Stimulated activated naive CD4-positive, alpha-beta T cell treated with Interleukin-2 at 50 U/mL for 16 hours (primary cell): ENCODE data around the gene PHF5A.
"Not testable (repeated sequence)": the region's sequence is repeated elsewhere in the genome, so short reads cannot be mapped to it uniquely, and the experiment has no call there.

Experiments used
- DNase-seq: peaks from one replicate; lab custom pipeline; 2025; lab: John Stamatoyannopoulos, UW

The PHF5A gene

GRCh38 chr22:41488076-41488475, 19.6 kb upstream of the PHF5A start:
- DNase-seq: no peak

DNA sequence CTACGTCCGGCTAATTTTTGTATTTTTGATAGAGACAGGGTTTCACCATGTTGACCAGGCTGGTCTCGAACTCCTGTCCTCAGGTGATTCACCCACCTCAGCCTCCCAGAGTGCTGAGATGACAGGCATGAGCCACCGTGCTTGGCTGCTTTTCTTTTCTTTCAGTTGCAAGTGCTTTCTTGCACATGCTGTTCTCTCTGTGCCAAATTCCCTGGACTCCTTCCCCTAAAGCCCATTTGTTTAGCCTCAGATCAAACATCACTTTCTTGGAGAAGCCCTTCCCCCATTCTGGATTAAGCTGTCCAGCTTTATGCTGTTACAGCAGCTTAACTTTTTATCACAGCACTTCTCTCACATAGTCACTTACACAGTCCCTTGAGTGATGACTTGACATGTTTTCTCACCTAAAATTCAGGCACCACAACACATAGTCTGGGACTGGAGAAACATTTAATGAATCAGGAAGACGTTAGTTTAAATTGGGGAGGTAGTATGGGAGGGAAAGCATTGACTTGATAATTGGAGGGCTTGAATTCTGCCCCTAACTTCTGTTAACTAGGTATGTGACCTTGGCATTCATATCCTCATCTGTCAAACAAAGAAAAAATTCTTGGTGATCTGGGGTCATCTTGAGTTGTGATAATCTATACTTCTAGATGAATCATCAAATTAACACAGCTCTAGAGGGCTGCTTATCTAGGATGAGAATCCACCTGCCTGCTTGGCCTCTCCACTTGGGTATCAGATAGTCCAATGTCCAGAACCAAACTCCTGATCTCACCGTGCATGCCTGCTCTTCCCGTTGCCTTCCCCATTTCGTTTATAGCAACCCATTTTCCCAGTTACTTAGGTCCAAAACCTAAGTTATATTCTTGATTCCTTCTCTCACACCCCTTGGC, 18.8 kb upstream of the PHF5A start:
- DNase-seq: no peak

DNA sequence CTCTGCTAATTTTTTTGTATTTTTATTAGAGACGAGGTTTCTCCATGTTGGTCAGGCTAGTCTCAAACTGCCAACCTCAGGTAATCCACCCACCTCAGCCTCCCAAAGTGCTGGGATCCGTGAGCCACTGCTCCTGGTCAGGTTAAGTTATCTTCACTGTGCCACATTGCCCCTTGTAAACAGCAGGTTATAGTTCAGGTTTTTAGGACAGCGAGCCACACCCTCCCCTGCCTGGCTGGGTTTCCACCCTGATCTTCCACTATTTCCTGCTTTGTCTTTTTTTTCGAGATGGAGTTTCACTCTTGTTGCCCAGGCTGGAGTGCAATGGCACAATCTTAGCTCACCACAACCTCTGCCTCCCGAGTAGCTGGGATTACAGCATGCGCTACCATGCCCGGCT, 16.5 kb upstream of the PHF5A start:
- DNase-seq: no peak

DNA sequence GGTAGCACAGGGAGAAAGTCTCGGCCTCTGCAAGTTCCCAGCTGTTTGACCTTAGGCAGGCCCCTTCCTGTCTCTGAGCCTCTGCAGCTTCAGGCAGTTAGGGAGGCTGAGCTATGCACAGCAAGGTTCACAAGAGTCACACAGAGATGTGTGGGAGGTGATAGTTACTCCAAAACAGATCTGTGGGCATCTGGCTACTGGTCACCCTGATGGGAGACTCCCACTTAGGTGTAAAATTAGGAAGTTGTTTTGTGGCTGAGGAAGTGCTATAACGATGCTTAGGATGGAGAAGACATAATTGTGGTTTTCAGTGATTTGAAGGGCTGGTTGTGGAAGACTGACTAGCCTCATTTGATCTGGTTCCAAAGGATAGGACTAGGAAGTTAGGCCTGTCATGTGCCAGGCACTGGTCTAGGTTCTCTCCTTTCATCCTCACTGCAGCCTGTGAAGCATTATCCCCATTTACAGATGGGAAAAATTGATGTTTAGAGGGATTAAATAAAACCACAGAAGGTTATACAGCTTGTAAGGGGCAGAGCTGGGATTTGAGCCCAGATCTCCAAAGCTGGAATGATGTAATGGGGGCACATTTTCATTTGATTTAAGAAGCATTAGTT, 13.9 kb upstream of the PHF5A start:
- DNase-seq: no peak

DNA sequence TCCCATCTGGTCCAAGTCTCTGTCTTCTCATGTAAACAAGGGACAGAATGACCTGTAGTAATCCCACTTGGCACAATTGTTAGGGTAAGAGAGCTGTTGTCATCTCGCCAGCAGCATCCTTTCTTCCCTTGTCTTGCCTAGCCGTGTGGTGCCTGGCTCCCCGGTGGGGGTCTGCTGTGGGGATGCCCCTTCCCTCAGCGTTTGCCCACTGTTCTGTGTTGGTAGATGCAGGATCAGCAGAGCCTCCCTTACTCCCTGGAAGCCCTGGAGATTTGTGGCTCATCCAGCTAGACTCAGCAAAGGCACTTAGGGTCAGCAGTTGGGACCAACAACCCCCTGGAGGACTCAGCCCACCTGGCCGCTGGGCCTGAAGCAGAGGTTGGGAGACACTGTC, 13.4 kb upstream of the PHF5A start:
- no peak for DNase-seq

GRCh38 chr22:41481131-41481830, 12.8 kb upstream of the PHF5A start:
- no peak for DNase-seq

DNA sequence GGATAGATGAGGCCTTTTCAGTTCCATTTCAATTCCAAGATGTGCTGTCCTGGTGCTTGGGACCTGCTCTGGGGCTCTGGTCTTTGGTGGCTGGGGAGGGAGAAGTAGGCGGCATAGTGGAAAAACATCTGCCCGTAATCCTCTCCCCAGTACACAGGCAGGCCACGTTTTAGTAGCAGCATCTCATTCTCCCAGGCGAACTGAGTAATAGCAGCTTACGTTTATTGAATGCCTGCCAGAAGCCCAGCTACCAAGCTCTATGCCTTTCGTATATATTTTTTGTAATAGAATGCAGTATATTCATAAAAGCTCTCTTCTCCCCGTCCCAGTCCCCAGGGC, 11.9 kb upstream of the PHF5A start:
- no peak for DNase-seq

GRCh38 chr22:41479671-41480396, 11.3 kb upstream of the PHF5A start:
- no peak for DNase-seq

GRCh38 chr22:41478891-41479521, 10.5 kb upstream of the PHF5A start:
- no peak for DNase-seq

- DNase-seq: no peak
These were observed 10.0 kb upstream of the PHF5A start for GRCh38 chr22:41478473-41478872.

GRCh38 chr22:41474872-41475451, 6.5 kb upstream of the PHF5A start:
- no peak for DNase-seq

DNA sequence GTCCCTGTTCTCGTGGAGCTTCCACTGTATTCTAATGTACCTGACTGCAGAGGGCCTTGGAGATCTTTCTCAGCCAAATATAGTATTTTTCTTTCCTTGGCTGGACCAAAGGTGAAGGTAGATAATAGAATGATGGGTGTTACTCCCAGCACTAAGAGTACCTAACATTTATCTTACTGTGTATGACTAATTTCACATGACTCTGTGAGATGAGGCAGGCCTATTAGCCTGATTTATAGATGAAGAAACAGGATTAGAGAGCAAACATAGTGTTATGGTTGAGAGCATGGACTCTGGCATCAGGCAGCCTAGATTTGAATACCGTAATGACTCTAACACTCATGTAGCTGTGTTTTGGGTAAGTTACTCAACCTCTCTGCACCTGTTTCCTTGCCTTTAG, 3.1 kb upstream of the PHF5A start:
- DNase-seq: no peak

- DNase-seq: no peak
These were observed 2.4 kb upstream of the PHF5A start for GRCh38 chr22:41470886-41471285.

DNA sequence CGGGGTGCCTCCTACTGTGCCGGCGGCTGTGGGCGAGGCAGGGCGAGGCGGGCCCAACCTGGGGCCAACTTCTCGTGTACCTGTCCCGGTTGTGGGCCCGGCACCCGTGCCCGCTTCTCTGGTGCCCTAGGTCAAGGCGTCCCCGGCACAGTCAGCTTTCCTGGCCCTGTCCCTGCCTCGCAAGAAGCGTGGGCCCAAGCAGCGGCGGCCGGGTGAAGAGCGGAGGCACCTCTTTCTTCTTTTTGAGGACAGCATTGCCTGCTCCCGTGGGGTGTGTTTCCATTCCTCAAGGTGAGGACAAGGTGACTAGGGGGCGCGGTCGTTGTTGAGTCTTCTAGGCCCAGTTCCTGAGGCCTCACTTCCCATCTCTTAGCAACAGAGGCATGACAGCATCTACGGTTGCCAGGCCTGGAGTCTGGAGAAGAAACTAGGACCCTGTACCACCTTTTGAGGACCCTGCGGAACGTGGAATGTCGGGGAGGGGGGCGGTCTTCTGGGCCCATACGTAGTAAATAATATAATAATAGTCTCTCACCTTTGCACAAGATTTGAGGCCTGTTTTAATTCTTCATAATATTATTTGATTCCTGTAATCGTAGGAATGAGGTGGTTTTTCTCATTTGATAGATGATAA, 843 bp upstream of the PHF5A start:
- no peak for DNase-seq

GRCh38 chr22:41461901-41462300, 6.6 kb downstream of the PHF5A start:
- no peak for DNase-seq

GRCh38 chr22:41460071-41460470, 8.4 kb downstream of the PHF5A start:
- not testable (repeated sequence) for DNase-seq

- no peak for DNase-seq
These were observed 9.1 kb downstream of the PHF5A start for GRCh38 chr22:41459431-41459830.

DNA sequence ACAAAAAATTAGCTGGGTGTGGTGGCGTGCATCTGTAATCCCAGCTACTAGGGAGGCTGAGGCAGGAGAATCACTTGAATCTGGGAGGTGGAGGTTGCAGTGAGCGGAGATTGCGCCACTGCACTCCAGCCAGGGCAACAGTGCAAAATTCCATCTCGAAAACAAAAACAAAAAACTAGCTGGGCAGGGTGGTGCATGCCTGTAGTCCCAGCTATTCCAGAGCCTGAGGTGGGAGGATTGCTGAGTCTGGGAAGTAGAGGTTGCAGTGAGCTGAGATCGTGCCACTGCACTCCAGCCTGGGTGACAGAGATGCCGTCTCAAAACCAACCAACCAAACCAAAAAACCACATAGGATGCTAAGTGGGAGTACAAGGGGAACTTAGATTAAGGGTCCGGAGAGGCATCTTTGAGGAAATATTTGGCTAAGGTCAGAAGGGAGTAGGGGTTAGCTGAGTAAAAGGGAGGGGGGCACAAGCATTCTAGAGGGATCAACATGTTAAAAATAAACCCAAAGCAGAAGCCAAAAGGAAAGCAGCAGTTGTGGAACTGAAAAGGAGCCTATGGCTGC, 10.2 kb downstream of the PHF5A start:
- no peak for DNase-seq

DNA sequence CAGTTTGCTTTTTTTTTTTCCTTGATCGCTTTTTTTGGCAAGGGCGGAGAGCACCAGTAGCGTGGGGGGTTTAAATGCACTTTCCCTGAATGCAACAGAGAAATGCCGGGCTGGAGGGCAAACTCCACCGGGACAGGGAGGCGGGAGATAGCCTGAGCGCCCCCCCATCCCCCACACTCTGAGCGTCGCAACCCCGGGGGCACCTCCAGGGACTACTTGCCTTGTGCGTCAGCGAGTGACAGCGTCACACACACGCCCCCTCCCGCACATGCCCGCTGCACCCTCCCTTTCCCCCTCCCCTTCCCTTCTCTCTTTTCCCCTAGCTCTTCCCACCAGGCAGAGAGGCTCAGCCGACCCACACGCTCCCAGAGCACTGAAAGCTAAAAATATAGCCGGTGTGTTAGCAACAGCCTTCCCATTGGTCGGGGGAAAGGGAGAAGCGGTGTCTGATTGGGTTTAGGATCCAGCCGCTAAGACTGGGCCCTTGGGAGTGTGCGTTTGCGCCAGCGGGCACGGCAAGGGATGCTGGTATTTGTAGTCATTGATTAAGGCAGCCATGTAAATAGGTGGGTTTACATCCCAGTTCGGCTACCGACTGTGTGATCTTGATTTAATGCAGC, 20.2 kb downstream of the PHF5A start:
- peak; percentile 91 for DNase-seq
